Prostate gland (tissue), 2 donors: ENCODE data around the gene KIF15.

Experiments used
- CTCF ChIP-seq, 4 experiments: fragments of 200-600 bp in 2 of 4; fragments of 450-650 bp in 2 of 4; sonication (generic) in 2 of 4; IDR thresholded peaks; 1 replicate in 3 of 4; 2 replicates in 1 of 4; pipeline ENCODE4 v1.5.1; 2016 to 2019; ENCODE audit warnings: antibody characterized with exemption in 4 of 4, mild to moderate bottlenecking in 2 of 4, moderate library complexity in 2 of 4
- POLR2A ChIP-seq: fragments of 450-650 bp; IDR thresholded peaks from one replicate; pipeline ENCODE4 v1.6.1; 2016; ENCODE audit warnings: antibody characterized with exemption, mild to moderate bottlenecking
- POLR2AphosphoS5 ChIP-seq: sonication (generic); formaldehyde crosslinking; IDR thresholded peaks from one replicate; pipeline ENCODE4 v1.6.1; 2017; ENCODE audit warnings: antibody characterized with exemption

- TF ChIP-seq CTCF (IDR thresholded peaks at IDR 0.05) (no peak), POLR2A (no peak), POLR2AphosphoS5 (no peak)
Observed at GRCh38 chr3:44803298-44803697, 41.7 kb downstream of the KIF15 start.
